MM.1S (cell line): ENCODE results near the gene GPHN.

ENCODE experiments used
- DNase-seq: peaks from one replicate; pipeline ENCODE4 v3.0.0-alpha.2; 2015
- H2AFZ ChIP-seq: fragments of 300-600 bp; sonication (generic); 2 replicates; pipeline ENCODE4 v1.6.0; 2016; ENCODE audit warnings: antibody characterized with exemption, low read length
- H3F3A ChIP-seq: fragments of 300-600 bp; sonication (generic); 2 replicates; pipeline ENCODE4 v1.6.1; 2016; ENCODE audit warnings: mild to moderate bottlenecking, antibody characterized with exemption, low read length, moderate library complexity, mixed read lengths; ENCODE audit not compliant: insufficient read depth
- H3K27ac ChIP-seq: fragments of 300-600 bp; sonication (generic); 2 replicates; pipeline ENCODE4 v1.5.1; 2016; ENCODE audit warnings: mild to moderate bottlenecking, low read length
- H3K27me3 ChIP-seq: fragments of 300-600 bp; sonication (generic); replicated peaks from 2 replicates; pipeline ENCODE4 v1.6.0; 2016; ENCODE audit warnings: low read length; ENCODE audit not compliant: insufficient read depth
- H3K36me3 ChIP-seq: fragments of 300-600 bp; sonication (generic); replicated peaks from 2 replicates; pipeline ENCODE4 v1.6.1; 2016; ENCODE audit warnings: mild to moderate bottlenecking, low read length, mixed read lengths; ENCODE audit not compliant: insufficient read depth
- H3K4me1 ChIP-seq: fragments of 300-600 bp; sonication (generic); 2 replicates; pipeline ENCODE4 v1.6.1; 2016; ENCODE audit warnings: low read length, mixed read lengths
- H3K4me2 ChIP-seq: fragments of 300-600 bp; sonication (generic); 2 replicates; pipeline ENCODE4 v1.6.0; 2016; ENCODE audit warnings: low read depth, low read length
- H3K4me3 ChIP-seq: fragments of 300-600 bp; sonication (generic); 2 replicates; pipeline ENCODE4 v1.5.1; 2016; ENCODE audit warnings: low read length, mixed read lengths
- H3K79me2 ChIP-seq: fragments of 300-600 bp; sonication (generic); 2 replicates; pipeline ENCODE4 v1.6.1; 2016; ENCODE audit warnings: mixed run types, low read length, mixed read lengths
- H3K9ac ChIP-seq: fragments of 300-600 bp; sonication (generic); 2 replicates; pipeline ENCODE4 v1.6.1; 2016; ENCODE audit warnings: low read length, mixed read lengths
- H3K9me2 ChIP-seq: fragments of 300-600 bp; sonication (generic); replicated peaks from 2 replicates; pipeline ENCODE4 v1.6.1; 2016; ENCODE audit warnings: mild to moderate bottlenecking, low read length, mixed read lengths; ENCODE audit not compliant: insufficient read depth
- H3K9me3 ChIP-seq: fragments of 300-600 bp; sonication (generic); replicated peaks from 2 replicates; pipeline ENCODE4 v1.6.1; 2016; ENCODE audit warnings: mild to moderate bottlenecking, low read length, mixed read lengths; ENCODE audit not compliant: insufficient read depth
- H4K20me1 ChIP-seq: fragments of 300-600 bp; sonication (generic); 2 replicates; pipeline ENCODE4 v1.6.1; 2016; ENCODE audit warnings: mild to moderate bottlenecking, low read length, moderate library complexity, mixed read lengths; ENCODE audit not compliant: insufficient read depth
- CTCF ChIP-seq: fragments of 300-600 bp; sonication (generic); IDR thresholded peaks from 2 replicates; pipeline ENCODE4 v1.5.1; 2016; ENCODE audit warnings: antibody characterized with exemption, low read length, mixed read lengths
- EZH2 ChIP-seq: fragments of 300-600 bp; sonication (generic); optimal IDR thresholded peaks from 2 replicates; pipeline ENCODE3; 2017; ENCODE audit warnings: low read depth, mild to moderate bottlenecking, antibody characterized with exemption, low read length, mixed read lengths
- EZH2phosphoT487 ChIP-seq: fragments of 300-600 bp; sonication (generic); IDR thresholded peaks from 2 replicates; pipeline ENCODE4 v1.6.1; 2018; ENCODE audit warnings: antibody characterized with exemption, low read length

The GPHN gene

DNA sequence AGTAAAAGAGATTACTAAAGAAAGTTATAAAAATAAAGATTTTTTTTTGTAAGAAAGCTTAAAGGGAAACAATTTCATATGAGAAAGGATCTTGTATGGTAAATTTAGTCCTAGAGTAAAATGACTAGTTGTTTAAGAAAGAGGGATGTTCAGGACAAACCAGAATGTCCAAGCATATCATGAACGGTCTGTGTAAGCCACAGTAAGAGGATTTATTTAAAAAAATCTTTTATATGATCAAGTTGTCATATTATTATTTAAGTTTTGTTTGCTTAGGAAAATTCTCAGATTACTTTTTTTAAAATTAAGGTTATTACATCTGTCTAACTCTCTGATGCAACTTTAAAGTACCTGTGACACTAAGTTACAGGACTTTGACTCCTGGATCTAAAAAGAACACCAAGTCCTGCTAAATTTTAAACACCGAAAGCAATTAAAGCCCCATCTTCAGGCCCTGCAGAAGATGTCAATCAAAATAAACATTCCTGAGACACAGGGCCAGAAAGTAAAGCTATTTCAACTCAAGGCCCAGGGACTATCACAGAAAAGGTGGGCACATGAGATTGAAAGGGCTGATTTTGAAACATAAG, 39.1 kb upstream of the GPHN start:
- no peak overlapping the region for H3K4me3 ChIP-seq
- TF ChIP-seq EZH2phosphoT487 (no peak), CTCF (no peak), EZH2 (no peak)
- H3F3A ChIP-seq: no peaks in the 10 kb centered on the region
- H2AFZ ChIP-seq: no peak overlapping the region
- H3K27me3 ChIP-seq: no peaks in the 10 kb centered on the region
- H3K9me2 ChIP-seq: no peaks in the 10 kb centered on the region
- no peak overlapping the region for H3K27ac ChIP-seq
- H3K4me1 ChIP-seq: no peaks in the 10 kb centered on the region
- DNase-seq: no peak
- no peaks in the 10 kb centered on the region for H4K20me1 ChIP-seq
- H3K36me3 ChIP-seq: no peaks in the 10 kb centered on the region
- no peak overlapping the region for H3K9ac ChIP-seq
- no peaks in the 10 kb centered on the region for H3K79me2 ChIP-seq
- H3K9me3 ChIP-seq: no peaks in the 10 kb centered on the region
- H3K4me2 ChIP-seq: no peak overlapping the region

DNA sequence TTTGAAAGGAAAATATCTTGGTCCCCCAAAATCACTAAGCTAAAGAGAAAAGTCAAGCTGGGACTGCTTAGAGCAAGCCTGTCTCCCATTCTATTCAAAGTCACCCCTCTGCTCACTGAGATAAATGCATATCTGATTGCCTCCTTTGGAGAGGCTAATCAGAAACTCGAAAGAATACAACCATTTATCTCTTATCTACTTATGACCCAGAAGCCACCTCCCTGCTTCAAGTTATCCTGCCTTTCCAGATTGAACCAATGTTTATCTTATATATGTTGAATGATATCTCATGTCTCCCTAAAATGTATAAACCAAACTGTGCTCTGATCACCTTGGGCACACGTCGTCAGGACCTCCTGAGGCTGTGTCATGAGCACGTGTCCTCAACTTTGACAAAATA, 36.4 kb upstream of the GPHN start:
- Histone ChIP-seq H3K27ac (no peak overlapping the region), H3K9me3 (no peaks in the 10 kb centered on the region), H3K79me2 (no peaks in the 10 kb centered on the region), H3K9me2 (no peaks in the 10 kb centered on the region), H3F3A (no peaks in the 10 kb centered on the region), H3K4me3 (no peak overlapping the region), H2AFZ (no peak overlapping the region), H3K9ac (no peak overlapping the region), H4K20me1 (no peaks in the 10 kb centered on the region), H3K27me3 (no peaks in the 10 kb centered on the region), H3K4me2 (no peak overlapping the region), H3K36me3 (no peaks in the 10 kb centered on the region), H3K4me1 (no peaks in the 10 kb centered on the region)
- DNase-seq: no peak
- no peak for TF ChIP-seq EZH2phosphoT487
- TF ChIP-seq EZH2: no peak
- no peak for TF ChIP-seq CTCF

GRCh38 chr14:66472251-66472650, 35.7 kb upstream of the GPHN start:
- Histone ChIP-seq H3F3A (no peaks in the 10 kb centered on the region), H3K36me3 (no peaks in the 10 kb centered on the region), H3K27ac (no peak overlapping the region), H3K4me1 (no peaks in the 10 kb centered on the region), H3K79me2 (no peaks in the 10 kb centered on the region), H3K4me2 (no peak overlapping the region), H4K20me1 (no peaks in the 10 kb centered on the region), H3K9me3 (no peaks in the 10 kb centered on the region), H3K27me3 (no peaks in the 10 kb centered on the region), H2AFZ (no peak overlapping the region), H3K9me2 (no peaks in the 10 kb centered on the region), H3K4me3 (no peak overlapping the region), H3K9ac (no peak overlapping the region)
- no peak for DNase-seq
- TF ChIP-seq EZH2phosphoT487: no peak

- Histone ChIP-seq H3K4me2 (no peak overlapping the region), H2AFZ (no peak overlapping the region), H3K4me1 (no peaks in the 10 kb centered on the region), H3K79me2 (no peaks in the 10 kb centered on the region), H3K9me3 (no peaks in the 10 kb centered on the region), H3K36me3 (no peaks in the 10 kb centered on the region), H3K9me2 (no peaks in the 10 kb centered on the region), H3K27me3 (no peaks in the 10 kb centered on the region), H3K27ac (no peak overlapping the region), H3K4me3 (no peak overlapping the region), H3K9ac (no peak overlapping the region), H4K20me1 (no peaks in the 10 kb centered on the region), H3F3A (no peaks in the 10 kb centered on the region)
- TF ChIP-seq CTCF (no peak), EZH2phosphoT487 (no peak), EZH2 (no peak)
- no peak for DNase-seq
Measured at GRCh38 chr14:66473223-66473622, 34.7 kb upstream of the GPHN start.
